GM21529 (cell line): ENCODE results near the gene KSR2.

ENCODE experiments used
- ATAC-seq: cut with Tn5 transposase; IDR thresholded peaks from one replicate; pipeline ENCODE4 v1.9.1; 2021; ENCODE audit not compliant: unreplicated experiment

Gene KSR2

DNA sequence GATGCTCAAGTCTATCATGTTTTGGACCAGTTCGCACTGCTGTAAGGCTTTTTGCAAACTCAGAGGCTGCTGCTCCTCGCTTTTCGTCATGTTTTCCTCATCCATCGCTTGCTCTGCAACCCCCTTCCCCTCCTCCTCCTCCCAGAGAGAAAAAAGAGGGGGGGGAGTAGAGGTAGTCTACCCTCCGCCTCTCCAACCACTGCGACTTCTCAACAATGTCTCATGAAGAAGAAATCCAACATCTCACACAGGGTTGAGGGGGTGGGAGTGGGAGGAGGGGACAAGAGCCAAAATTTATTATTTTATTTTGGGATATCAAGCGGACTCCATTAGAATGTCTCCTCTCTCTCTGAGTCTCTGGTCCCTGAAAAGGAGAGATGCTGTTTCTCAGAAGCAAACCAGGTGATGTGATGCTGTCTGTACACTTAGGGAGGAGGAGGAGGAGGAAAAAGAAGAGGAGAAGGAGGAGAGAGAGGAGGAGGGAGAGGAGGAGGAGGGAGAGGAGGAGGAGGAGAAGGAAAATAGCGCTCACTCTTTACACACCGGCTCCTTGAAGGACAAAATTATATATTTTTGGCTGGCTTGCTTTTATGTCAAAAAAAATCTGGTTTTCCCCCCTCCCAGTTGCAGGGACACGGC lies 520 bp downstream of the KSR2 start:
- ATAC-seq: no peak

DNA sequence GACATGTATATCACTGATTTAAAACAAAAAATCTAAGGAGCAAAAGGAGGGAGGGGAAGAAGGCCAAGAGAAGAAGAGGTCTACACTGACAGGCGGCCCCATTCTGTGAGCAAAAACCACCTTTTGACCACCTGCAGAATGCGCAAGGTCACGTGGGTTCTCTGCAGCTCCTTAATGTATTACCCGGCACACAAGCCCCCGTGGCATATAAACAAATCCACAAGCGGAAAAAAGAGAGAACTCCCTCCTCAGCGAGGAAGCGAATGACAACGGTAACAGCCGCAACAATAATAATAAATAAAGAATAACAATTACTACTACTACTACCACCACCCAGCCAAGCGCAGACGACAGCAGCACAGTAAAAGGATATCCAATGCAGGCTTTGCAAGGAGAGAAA lies 1.3 kb downstream of the KSR2 start:
- no peak for ATAC-seq

DNA sequence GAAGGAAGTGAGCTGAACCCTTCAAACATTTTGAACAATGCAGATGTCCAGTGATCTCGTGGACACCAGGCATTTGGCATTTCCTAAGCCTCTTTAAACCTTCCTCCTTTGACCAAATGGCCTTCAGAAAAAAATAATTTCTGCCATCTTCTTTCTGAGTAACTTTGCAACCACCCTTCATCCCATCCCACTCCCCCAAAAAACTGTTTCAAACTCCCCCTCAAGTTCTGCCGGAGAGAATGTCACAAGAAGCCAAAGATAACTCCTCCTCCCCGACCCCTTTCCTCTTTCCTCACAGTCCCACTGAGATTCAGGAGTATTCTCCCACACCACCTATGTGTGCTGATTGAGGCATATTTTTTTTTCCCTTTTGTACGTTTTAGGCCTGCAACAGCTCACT lies 1.7 kb downstream of the KSR2 start:
- ATAC-seq: no peak

DNA sequence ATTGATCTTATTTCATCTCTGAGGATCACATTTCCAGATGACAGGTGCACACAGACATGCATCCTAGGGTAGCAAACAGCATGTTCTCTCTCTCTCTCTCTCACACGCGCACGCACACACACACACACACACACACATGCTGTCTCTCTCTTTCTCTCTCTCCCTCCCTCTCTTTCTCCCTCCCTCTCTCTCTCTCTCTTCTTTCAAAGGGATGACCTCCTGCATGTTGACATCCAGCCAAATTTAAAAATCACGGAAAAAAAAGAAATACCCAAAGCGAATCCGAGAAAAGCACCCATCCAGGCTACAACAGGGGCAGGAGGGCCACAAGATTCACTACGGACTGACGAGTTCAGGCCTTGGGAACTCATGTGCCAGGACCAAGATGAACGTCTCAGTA lies 2.3 kb downstream of the KSR2 start:
- no peak for ATAC-seq

DNA sequence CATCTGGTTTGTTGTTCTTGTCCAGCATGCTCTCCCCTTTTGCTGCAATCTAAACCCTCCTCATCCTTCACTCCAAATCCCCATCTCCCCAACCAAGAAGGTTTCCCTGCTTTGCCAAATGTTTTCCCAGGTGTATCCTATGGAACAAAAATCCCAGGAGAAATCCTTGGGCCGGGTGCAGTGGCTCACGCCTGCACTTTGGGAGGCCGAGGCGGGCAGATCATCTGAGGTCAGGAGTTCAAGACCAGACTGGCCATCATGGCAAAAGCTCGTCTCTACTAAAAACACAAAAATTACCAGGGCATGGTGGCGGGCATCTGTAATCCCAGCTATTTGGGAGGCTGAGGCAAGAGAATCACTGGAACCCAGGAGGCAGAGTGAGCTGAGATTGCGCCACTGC lies 5.0 kb downstream of the KSR2 start:
- no peak for ATAC-seq

DNA sequence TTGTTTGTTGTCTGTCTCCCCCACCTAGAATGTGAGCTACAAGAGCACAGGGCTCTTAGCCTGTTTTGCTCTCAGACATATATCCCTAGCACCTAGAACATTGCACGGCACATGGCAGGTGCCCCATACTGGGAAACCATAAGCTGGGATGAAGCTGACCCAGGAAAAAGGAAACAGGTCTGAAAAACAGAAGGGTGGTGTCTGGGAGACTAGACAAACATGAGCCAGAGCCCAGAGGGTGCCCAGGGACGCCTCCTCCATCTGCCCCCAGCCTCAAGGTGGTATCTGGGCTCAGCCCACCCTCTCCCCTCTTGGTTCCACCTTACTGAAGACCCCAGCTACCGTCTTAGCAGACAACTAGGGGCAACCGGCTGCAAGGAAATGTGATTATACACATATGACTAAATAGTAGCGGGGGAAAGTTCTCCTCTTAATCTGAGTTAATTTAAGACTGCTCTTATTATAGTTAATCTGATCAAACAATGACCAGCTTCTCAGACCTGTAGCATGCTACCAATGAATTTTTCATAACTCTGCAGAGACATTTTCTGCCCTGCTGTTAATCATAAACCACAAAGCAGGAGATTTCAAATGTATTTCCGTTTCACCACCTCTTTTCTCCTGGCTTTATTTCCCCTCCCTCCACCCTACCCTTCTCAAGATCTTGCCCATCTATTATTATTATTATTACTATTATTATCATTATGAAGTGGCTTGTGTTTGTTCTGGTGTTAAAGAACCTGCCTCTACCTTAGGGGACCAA lies 31.9 kb downstream of the KSR2 start:
- ATAC-seq: no peak

DNA sequence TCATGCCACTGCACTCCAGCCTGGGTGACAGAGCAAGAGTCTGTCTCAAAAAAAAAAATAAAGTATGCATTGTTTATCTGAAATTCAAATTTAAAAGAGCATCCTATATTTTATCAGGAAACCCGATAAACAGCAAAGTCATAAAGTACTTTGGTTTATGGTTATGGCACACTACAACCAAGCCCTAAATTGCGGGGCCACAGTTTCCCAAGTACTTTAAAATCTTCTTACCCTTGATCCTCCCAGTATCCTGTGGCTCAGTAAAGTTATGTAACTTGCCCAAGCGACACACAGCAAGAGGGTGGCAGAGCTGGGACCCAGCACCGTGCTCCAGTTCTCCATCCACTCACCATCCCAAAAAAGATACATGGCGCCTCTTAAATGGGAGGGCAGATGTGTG lies 35.2 kb downstream of the KSR2 start:
- ATAC-seq: no peak

DNA sequence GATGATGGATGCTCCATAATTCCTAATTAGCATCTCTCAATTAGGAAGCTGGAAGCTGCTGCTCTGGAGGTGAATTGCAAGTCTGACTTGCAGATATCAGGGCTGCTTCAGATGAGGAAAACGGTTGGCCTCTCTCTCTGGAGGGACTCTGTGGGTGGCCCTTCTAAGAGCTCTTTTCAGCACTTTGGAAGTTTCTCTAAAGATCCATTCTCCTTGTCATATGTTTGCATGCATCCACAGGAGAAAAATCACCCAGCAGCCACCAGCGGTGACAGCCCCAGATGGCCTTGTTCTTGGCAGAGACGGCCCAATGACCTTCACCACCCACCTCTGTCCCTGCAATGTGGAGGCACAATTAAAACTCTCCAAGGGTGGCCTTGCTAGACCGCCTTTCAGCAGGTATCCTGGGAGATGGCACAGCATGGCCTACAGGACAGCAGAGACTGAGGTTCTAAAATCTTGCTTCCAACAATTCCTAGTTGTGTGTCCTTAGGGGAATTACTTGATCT lies 42.3 kb downstream of the KSR2 start:
- no peak for ATAC-seq

DNA sequence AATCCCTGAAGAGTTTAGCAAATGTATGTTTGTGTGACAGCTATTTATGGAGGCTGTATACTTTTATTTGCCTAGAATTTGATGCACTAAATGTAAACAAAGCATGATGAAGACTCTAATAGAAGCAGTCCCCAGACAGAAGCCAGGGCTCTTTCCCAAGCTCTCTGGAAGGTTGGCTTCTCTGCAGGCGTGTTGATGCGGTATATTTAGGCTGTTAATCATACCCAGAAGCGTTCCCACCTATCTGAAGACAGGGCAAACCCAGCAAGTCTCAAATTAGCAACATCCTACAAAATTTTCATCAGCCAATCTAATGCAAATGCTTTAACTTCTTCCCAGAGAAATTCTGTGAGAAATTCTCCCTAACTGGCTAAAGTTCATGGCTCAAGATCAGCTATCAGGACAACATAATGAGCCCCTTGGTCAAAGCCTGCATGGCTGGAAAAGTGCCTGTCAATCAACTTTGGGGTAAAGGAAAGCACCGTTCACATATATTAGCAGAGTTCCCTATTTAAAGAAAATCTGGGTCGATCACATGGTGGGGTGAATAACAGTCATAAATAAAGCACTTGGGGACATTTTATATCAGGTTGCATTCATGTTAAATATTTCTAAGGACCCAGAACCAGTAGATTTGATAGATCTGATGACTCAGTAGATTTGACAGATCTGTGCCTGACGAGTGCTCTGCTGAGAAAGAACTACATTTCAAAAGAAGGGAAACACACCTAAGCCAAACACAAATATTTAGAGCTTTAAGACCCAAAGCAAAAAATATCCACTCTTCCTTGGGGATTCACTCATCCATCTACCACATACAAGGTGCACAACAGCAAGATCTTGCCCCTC lies 46.6 kb downstream of the KSR2 start:
- no peak for ATAC-seq

DNA sequence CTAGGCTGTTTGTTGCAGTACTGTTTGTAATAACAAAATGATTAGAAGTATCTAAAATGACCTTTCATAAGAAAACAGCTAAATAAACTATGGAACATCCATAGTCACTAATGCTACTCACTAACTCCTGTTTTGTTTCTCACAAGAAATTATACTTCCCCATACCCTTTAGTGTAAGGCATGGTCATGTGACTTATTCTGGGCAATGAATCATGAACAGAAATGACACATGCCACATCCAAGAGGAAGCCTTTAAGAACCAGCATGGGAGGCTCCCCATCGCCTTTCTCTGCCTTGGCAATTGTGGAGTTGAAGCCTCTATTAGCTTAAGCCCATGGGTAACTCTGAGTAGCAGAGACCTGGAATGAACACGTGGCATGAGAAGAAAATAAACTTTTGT lies 49.3 kb downstream of the KSR2 start:
- no peak for ATAC-seq

DNA sequence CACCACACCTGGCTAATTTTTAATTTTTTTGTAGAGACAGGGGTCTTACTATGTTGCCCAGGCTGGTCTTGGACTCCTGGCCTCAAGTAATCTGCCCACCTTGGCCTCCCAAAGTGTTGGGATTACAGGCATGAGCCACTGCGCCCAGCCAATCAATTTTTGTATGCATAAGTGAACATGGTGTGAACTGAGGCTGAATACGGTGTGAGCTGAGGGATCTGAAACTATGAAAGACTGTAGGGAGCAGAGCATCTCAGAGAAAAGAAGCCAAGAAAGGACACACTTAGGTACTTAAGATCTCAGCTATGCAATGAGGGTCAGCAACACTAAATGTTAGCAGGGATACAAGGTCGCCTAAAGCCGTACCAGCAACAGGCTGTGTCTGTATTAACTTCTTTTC lies 54.1 kb downstream of the KSR2 start:
- ATAC-seq: no peak

DNA sequence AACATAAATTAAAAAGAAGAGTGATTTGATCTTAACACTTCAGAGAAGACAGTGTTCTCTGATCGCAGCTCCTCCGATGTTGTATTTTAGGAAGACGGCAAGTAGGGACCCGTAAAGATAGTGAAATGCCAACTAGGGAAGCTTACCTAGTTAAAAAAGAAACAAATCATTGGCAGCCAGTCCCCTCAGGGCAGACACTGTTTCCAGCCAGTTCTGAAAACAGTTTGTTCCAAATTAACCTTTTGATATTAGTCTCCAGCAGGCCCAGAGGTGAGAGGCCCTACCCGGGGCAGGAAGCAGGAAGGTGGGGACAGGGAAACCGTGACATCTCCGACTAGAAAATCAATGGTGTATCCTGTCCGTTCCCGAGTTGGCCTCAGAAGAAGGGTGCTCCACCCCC lies 56.0 kb downstream of the KSR2 start:
- ATAC-seq: no peak

DNA sequence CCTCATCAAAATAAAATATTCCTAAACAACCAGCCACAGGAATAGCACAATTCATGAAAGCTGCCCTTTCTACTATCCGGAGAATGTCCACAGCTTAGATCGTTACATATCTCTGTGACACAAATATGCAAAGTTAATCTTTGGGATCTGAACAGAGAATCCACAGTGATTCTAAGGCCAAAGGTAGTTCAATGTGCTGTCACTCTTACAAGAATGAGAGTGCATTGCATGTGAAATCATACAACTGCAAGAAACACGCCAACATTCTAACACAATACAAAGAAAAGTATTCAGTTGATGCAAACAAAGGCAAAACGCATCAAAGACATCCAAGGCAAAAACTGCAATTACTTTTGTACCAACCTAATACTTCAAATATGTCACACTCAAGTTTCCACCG lies 60.4 kb downstream of the KSR2 start:
- ATAC-seq: no peak

DNA sequence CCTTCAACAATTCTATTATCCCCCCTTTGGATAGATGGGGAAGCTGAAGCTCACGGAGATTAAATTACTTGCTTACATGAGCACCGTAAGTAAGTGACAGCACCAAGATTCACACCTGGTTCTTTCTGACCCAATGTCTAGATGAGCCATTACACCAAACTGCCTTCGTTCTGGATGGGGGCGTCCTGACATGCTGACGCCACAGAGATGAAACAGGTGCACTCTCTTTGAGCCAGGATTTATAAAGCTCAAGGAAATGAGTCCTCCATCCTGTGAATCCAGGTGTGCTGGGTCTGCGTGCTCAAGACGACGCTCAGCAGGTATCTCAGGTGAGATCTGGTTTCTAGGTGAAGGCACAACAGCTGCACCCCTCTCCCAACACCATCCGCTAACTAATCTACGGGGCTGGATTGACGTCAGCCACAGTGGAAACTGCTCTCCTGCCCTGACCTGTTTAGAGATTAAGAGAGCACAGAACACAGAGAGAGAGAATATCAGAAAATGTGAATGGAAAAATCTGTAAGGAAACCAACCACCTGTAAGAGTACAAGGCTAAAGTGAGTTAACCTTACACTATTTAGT lies 61.6 kb downstream of the KSR2 start:
- ATAC-seq: no peak

DNA sequence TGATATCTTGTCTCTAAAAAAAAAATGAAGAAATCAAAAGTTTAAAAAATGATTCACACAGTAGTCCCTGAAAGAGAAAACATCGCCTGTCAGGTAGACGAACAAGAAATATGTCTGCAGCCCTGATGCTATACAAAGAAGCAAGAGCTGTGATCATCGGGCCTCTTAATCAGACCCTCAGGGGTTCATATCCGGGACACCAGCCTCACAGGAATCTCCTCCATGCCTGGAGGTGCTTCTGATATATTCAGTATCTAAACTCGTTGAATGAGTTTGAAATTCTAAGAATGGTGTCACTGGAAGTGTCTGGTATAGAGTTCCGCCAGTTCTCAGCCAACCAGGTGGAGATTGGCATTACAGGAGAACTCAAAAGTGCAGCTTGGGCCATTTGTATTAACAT lies 64.7 kb downstream of the KSR2 start:
- no peak for ATAC-seq

DNA sequence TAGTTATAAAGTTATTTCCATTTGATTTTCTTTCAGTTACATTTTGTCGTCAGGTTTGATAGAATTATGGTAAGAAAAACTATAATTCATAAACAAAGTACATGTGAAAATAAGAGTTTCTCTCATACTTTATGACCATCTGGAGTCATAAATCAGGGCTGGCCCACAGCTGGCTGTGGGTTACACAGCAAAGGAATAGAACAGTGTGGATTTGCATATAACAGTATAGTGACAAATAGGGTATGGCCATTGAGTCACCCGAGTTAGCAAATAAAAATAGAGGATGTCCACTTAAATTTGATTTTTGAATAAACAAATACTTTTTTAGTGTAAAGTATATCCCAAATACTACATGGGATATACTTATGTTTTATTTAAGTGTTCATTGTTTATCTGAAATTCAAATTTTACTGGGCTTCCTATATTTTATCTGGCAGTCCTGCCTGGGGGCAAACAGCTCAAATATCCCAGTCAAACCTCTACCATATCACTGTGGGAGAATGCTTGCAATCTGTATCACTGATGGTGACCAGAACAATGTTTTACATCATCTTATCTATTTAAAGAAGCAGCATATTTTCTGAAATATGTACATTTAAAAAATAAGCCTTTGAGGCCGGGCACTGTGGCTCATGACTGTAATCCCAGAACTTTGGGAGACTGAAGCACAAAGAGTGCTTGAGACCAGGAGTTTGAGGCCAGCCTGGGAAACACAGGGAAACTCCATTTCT lies 65.5 kb downstream of the KSR2 start:
- no peak for ATAC-seq

DNA sequence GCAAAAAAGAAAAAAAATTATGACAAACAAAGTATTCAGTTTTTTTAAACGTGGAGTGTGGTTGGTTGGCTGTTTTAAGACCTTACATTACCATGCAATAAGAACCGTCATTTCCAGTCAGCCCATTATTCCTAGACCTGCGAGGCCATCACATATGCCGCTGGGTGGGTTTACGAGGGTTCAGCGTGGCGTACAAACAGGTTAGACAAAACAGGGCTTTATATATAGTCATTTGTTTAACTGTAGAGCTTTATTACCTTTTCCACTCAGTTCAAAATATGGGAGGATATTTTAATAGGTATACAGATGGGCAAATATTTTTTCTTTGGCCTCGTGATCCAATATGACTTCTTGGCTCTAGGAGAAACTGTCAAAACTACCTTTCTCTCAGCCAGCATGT lies 67.2 kb downstream of the KSR2 start:
- no peak for ATAC-seq

DNA sequence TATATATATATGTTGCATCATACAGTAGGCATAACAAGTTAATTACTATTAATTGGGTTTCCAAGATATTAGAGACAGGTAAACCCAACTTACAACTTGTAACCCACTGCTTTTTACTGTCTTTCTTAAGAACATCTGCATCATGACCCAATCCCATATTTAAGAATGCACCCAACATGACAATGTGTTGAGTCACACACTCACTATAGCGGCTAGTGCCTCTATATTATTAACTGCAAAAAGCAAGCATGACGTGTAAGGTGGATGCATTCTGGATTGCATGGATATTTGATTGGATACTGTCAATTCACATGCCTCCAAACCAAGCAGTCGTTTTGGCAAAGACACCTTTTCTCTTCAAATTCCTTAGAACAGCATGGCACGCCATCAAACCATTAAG lies 68.2 kb downstream of the KSR2 start:
- ATAC-seq: no peak

DNA sequence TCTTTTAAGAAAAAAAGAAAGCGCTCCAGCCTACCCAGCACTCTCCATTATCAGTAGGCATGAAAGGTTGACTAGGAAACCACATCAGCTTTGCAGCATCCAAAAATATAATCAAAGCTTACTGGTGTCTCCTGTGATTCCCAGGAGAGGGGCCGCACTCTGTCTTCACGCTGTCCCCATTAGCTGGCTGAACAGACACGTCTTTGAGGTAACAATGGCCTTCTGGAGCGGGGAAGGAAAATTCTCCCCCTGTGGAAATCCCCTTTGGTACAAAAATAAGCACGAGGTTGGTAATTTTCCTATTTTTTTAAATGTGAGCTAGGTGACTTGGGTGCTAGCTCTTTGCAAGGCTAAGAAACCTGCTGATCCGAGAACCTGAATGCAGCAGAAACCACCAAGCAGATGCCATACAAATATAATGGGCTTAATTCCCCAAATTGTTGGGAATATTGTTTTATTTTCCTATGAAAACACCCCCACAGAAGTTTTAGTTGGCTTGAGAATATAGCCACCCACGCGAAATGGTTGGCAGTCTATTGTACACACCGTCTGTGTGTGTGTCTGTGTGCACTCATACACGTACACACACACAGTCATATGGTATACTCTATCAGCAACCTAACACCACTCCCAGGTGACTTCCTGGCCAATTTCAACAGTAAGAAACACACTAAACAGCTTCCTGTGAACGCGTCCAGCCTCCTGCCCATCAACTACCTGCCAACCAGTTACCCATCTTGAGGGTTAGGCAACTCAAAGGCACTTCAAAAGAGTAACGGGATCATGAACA lies 71.2 kb downstream of the KSR2 start:
- ATAC-seq: no peak

DNA sequence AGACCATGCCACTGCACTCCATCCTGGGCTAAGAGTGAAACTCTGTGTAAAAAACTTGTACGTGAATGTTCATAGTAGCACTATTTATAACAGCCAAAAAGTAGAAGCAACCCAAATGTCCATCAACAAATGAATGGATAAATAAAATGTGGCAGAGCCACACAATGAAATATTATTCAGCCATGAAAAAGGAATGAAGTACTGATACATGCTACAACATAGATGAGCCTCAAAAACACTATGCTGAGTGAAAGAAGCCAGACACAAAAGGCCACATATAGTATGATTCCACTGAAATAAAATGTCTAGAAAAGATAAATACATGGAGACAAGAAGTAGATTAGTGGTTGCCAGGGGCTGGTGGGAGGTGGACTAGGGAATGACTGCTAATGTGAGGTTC lies 72.8 kb downstream of the KSR2 start:
- ATAC-seq: no peak
